NK-92 (cell line): ENCODE results near the gene GRIP2.
"Not testable (repeated sequence)": the region's sequence is repeated elsewhere in the genome, so short reads cannot be mapped to it uniquely, and the experiment has no call there.

Experiments used
- DNase-seq: peaks from one replicate; lab custom pipeline; 2025; ENCODE audit not compliant: unreplicated experiment; lab: John Stamatoyannopoulos, UW

GRIP2 gene

GRCh38 chr3:14522768-14523167 is 17.4 kb downstream of the GRIP2 start:
- no peak for DNase-seq

- no peak for DNase-seq
These were observed 17.9 kb downstream of the GRIP2 start for GRCh38 chr3:14522129-14522691.

GRCh38 chr3:14521611-14522010 is 18.5 kb downstream of the GRIP2 start:
- DNase-seq, result no peak

- no peak for DNase-seq
These were observed 19.2 kb downstream of the GRIP2 start for GRCh38 chr3:14520967-14521366.

- DNase-seq, result no peak
These were observed 20.0 kb downstream of the GRIP2 start for GRCh38 chr3:14520149-14520548.

GRCh38 chr3:14519406-14519805 is 20.7 kb downstream of the GRIP2 start:
- no peak for DNase-seq

GRCh38 chr3:14518893-14519292 is 21.2 kb downstream of the GRIP2 start:
- DNase-seq, result no peak

GRCh38 chr3:14518432-14518802 is 21.7 kb downstream of the GRIP2 start:
- DNase-seq, result no peak

GRCh38 chr3:14517601-14518431 is 22.3 kb downstream of the GRIP2 start:
- DNase-seq, result no peak

GRCh38 chr3:14516738-14517345 is 23.3 kb downstream of the GRIP2 start:
- no peak for DNase-seq

GRCh38 chr3:14515526-14515925 is 24.6 kb downstream of the GRIP2 start:
- DNase-seq, result not testable (repeated sequence)

GRCh38 chr3:14514323-14514720 is 25.8 kb downstream of the GRIP2 start:
- DNase-seq, result no peak

- DNase-seq, result no peak
These were observed 26.4 kb downstream of the GRIP2 start for GRCh38 chr3:14513566-14514322.

- DNase-seq, result no peak
These were observed 27.2 kb downstream of the GRIP2 start for GRCh38 chr3:14512942-14513327.

GRCh38 chr3:14512281-14512941 is 27.7 kb downstream of the GRIP2 start:
- no peak for DNase-seq

- DNase-seq, result no peak
These were observed 28.4 kb downstream of the GRIP2 start for GRCh38 chr3:14511623-14512280.

GRCh38 chr3:14510838-14511622 is 29.1 kb downstream of the GRIP2 start:
- DNase-seq, result no peak

GRCh38 chr3:14509796-14510100 is 30.4 kb downstream of the GRIP2 start:
- no peak for DNase-seq

- DNase-seq, result no peak
These were observed 31.0 kb downstream of the GRIP2 start for GRCh38 chr3:14508966-14509795.
